Activated CD4-positive, alpha-beta T cell treated with anti-CD3 and anti-CD28 coated beads for 4 hours (primary cell): ENCODE results near the gene ITGB6.

ENCODE experiments used
- DNase-seq, 2 donors: peaks; one replicate each; pipeline ENCODE4 v3.0.0-alpha.2; 2020

The ITGB6 gene, protein sequence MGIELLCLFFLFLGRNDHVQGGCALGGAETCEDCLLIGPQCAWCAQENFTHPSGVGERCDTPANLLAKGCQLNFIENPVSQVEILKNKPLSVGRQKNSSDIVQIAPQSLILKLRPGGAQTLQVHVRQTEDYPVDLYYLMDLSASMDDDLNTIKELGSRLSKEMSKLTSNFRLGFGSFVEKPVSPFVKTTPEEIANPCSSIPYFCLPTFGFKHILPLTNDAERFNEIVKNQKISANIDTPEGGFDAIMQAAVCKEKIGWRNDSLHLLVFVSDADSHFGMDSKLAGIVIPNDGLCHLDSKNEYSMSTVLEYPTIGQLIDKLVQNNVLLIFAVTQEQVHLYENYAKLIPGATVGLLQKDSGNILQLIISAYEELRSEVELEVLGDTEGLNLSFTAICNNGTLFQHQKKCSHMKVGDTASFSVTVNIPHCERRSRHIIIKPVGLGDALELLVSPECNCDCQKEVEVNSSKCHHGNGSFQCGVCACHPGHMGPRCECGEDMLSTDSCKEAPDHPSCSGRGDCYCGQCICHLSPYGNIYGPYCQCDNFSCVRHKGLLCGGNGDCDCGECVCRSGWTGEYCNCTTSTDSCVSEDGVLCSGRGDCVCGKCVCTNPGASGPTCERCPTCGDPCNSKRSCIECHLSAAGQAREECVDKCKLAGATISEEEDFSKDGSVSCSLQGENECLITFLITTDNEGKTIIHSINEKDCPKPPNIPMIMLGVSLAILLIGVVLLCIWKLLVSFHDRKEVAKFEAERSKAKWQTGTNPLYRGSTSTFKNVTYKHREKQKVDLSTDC

DNA sequence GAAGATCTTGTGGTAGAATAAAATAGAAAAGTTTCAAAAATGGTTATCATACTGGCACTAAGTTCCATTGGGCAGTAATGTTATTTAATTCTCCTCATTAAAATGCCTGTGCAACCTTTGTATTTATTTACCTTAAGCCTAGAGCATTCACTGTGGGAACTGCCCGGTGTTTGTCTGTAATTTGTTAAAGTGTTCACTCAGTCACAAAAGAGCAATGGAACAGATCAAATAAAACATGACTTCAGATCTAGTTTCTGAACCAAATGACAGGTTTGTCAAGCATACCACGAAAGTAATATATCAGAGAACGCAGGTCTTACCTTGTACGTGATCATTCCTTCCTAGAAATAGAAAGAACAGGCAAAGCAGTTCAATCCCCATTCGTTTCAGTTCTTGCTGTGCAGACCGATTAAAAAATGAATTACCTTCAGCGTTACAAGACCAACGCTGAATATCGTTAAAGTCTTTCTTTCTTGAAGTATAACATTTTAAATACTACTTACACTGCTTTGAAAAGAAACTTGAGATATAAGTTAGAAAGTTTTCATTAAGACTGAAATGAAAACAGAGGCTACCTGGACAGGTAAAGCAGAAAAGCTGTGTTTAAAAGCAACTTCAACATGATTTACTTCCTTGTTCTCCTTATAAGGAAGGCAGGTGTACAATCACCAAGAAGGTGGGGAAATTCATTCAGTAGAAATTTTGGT lies at the start of gene ITGB6:
Gene ITGB6, minus strand, starts transcription at position 590 of the 707 bp plus-strand sequence. Its CDS starts 209 bp downstream, at position 381.
- DNase-seq, result no peak

DNA sequence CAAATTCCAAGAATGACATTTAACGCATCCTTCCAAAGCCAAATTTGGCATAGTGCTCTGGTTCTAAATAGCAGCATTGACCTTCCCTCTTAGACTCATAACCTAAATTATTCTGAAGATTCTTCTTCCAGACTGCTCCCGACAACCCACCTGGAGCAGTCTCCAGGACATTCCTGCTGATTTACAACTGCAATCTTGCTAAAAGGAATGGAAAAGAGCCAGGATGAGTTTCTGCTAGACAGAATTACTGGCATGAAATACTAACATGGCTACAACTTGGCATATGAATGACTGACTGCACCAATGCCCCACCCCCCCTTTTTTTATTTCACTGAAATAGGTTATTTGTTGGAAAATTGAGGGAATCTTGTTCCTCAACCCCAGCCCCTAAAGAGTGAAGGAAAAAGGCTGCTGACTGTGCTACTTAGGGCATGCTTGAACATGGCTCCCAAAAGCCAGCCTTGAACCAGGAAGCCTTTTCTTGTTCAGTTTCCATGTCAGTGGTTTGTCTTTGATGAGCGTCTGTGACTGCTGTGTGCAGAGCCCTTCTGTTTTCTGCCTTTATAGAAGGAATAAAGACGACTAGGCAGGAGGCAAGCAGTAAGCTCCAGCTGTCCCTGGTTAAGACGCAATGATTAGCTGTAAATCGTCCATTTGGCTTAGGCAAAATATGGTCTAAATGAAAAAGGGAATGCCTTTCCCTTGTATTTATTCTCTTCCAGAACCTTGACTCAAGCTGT lies 47.4 kb upstream of the ITGB6 start:
- no peak for DNase-seq

GRCh38 chr2:160246356-160246755 lies 46.3 kb upstream of the ITGB6 start:
- DNase-seq, result no peak

- no peak for DNase-seq
These were observed 45.6 kb upstream of the ITGB6 start for GRCh38 chr2:160245614-160246155.

GRCh38 chr2:160242893-160243564 lies 43.0 kb upstream of the ITGB6 start:
- DNase-seq, result no peak

DNA sequence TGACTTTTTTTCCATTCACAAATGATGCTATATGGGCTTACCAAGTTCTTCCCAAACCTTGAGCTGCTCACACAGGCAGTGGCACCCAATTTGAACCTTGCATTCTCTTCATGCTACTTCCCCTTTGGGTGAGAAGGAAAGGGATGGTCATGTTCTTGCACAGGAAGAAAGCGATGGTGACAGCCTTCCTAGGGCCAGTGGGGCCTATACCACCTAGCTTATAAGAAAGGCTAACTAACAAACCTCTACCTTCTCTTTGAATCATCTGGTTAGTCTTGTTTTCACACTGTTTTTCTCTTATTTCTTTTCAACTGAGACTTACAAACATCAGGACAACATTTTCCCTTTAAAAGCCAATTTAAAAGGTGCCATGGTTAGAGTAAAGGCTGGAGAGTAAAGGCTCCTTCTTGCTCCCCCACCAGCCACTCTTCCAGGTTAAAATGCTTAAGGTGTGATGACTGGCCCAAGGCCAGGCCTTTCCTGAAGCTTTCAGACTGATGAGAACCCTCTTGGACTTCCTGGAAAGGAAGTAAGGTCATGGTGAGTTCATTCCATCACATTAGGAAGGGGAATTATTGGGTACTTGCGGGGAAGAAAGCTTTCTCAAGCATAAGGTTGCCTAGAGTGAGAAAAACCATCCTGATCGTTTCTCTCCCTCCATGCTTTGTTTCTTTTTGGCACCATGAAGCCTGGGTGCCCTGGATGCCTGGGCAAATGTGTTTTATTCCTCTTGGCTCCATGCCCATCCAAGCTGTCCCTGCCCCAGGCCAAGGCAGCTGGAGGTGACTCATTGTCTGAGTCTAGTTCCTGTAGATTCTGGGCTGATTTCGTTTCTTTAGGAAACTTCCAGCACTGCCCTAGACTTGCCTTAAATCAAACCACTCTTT lies 41.4 kb upstream of the ITGB6 start:
- DNase-seq, result no peak

GRCh38 chr2:160239436-160239835 lies 39.4 kb upstream of the ITGB6 start:
- no peak for DNase-seq

DNA sequence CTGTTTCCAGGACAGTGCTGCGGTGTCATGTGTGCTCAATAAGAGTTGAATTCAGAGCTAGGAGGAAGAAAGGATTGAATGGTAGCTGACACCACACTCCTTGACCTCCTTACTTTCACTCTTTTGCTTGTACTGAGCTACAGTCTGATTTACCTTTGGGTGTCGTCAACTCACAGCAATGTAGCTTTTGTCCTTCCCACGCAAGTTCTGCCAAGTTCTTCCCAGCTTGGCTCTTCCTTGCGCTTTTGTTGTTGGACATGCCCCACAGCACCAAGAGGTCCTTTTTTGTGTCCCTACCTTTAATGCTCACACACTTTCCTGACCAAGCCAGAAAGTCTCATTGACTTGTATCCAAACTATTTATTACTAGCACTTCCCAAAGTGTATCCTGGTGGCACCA lies 38.3 kb upstream of the ITGB6 start:
- no peak for DNase-seq

DNA sequence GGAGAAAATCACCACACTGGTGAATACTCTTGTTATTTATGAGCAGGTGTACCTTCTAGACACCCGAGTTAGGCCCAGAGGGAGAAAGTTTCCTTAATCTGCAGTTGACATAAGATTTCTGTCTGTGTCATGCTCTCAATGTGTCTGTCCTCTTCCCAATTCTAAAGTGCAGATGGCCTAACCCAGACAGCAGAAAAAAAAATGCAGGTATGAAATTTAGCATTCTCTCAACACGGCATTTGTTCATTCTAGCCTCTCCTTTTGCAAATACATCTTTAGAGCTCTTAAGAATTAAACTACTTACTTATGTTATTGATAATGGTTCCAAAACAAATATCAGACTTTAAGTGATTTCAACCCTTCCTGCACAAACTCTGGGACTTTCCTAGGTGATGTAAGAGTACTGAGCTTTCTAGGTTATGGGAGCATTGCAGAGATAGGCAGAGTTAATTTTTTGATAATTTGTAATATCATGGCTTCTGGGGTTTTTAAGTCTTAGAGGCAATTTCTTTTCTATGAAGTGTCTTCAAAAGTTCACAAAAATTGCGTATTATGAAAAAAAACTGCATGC lies 32.9 kb upstream of the ITGB6 start:
- DNase-seq, result no peak

DNA sequence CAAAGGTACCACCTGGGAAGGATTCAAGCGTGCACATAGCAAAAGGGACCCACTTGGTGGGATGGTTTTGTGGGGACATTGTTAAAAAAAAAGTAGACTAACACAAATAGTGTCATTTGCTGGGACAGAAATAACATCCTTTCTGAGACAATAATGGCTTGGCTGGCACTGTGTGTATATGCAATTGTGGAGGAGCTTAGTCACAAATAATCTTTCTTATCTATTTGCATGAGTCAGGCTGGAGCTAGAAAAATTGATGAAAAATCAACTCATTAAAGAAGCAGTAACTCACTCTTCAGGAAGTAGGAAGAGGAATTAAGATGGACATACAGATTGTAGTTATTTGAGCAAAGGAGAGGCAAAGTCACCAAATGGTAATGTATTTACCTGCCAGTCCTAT lies 29.5 kb upstream of the ITGB6 start:
- DNase-seq, result no peak

DNA sequence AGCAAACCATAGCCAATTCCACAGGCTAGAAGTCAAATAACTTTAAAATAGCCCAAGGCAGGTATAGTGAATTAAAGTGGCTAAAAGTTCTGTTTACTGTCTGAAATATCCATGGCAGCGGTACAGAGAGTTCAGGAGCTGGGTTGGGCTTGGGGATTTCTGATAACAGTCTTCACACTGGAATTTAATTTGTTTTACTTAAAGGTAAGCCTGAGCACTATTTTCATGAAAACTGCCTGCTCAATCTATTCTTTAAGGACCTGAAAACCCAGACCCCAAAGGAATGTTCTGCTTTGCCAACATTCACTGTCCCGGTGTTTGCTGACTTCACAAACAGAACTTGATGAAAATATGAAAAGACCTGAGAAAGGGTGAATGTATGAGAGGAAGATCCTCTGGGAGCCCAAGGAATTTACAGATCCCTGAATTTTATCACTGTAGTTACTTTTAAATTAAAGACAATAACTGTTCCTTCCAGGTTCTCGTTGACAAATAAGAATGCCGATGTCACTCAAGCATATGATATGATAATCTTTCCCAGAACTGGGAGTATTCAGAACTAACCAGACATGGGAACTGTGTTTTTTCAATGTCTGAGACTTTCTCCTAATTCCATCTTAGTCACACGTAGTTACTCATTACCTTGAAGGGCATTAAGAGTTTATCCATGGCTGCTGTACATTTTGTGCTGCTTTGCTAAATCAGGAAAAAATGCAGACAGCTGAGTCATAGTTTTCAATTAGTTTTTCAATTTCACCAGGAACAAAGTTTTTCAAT lies 28.3 kb upstream of the ITGB6 start:
- DNase-seq, result no peak

- DNase-seq, result no peak
These were observed 27.3 kb upstream of the ITGB6 start for GRCh38 chr2:160227293-160227915.

DNA sequence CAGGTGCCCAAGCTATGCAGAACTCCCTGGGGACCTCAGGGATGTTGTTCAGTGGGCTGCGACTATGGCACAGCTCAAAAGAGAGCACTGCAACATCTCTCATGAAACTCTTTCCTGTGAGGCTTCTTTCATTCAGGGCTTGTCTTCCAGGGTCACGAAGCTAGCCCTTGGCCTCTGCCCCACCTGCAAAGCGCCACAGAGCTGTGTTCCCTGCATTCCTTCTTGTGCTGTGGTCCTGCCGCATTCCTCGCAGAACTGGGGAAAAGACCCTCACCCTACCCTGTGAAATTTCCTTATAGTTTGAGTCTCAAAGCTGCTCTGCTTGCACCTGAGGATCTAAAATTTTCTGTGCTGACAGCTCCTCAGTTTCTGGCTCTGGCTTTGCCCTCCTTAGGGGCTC lies 26.3 kb upstream of the ITGB6 start:
- no peak for DNase-seq

GRCh38 chr2:160225722-160226121 lies 25.6 kb upstream of the ITGB6 start:
- DNase-seq, result no peak

GRCh38 chr2:160224507-160224906 lies 24.4 kb upstream of the ITGB6 start:
- no peak for DNase-seq

- peak; percentile 22 to 35 for DNase-seq
These were observed 24.0 kb upstream of the ITGB6 start for GRCh38 chr2:160224060-160224459.

- no peak for DNase-seq
These were observed 23.5 kb upstream of the ITGB6 start for GRCh38 chr2:160223560-160223959.

- no peak for DNase-seq
These were observed 22.6 kb upstream of the ITGB6 start for GRCh38 chr2:160222546-160223283.
